MG63 (cell line): ENCODE results near the gene CNR2. TPM values are rescaled to one million over a fixed set of nuclear protein-coding genes. Genes with fewer than 3 reads are reported as not detected.
A peak's percentile ranks its signal among the peaks of the same experiment; 100 is the strongest.
"Not testable (repeated sequence)": the region's sequence is repeated elsewhere in the genome, so short reads cannot be mapped to it uniquely, and the experiment has no call there.

ENCODE experiments used
- DNase-seq: peaks from one replicate; pipeline ENCODE4 v3.0.0-alpha.2; 2020
- H3K27me3 ChIP-seq: fragments of 250-450 bp; sonication (Bioruptor Pico); 2 replicates; pipeline ENCODE4 v1.5.1; 2020; ENCODE audit warnings: mild to moderate bottlenecking, moderate library complexity
- H3K36me3 ChIP-seq: fragments of 250-450 bp; sonication (Bioruptor Pico); 2 replicates; pipeline ENCODE4 v1.5.1; 2020; ENCODE audit warnings: mild to moderate bottlenecking, moderate library complexity
- H3K4me3 ChIP-seq: fragments of 250-450 bp; sonication (Bioruptor Pico); 2 replicates; pipeline ENCODE4 v1.5.1; 2020; ENCODE audit warnings: mild to moderate bottlenecking, moderate library complexity
- H3K9me3 ChIP-seq: fragments of 250-450 bp; sonication (Bioruptor Pico); 2 replicates; pipeline ENCODE4 v1.5.1; 2020; ENCODE audit warnings: mild to moderate bottlenecking, moderate library complexity
- total RNA-seq: library from RNA; depleted of rRNA; stranded (reverse); fragments of >200 nt; shearing (Covaris generic); gene quantifications from 2 replicates; pipeline ENCODE4 v1.2.3, GENCODE V29; 2014; ENCODE audit warnings: low replicate concordance; rRNA removed

CNR2 gene
- not detected in 2 replicates for total RNA-seq

DNA sequence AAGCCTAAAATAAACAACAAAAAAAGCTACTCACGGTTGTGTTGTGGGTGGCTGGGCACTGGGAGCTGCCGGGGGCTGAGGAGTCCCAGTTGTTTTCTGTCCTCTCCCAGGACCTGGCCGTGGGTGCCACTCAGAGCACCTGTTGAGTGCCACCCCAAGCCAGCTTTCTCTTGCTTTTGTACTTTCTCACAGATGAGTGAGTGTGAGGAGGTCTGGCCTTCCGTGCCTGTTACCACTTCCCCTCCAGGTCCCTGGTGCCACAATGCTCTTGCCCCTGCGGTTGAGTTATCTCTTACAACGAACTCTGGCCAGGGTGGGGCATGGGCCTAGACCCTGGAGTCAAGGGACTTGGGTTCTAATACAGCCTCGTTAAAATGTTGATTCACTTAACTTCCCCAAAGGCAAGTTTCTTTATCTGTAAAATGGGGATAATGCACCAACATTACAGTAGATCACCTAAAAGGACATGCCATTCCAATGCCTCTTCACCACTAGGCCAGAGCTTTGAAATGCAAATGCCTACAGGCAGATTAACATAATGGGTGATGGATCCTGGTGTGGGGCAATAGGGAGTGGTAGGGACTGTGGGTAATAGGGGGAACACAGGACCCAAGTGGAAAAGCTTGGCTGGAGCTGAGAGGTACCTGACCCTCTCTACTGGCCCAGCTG is at the start of gene CNR2:
Gene CNR2, minus strand, starts transcription at position 151 of the 669 bp plus-strand sequence. CDS start 37,745 bp downstream, outside the sequence.
- DNase-seq, result no peak
- Histone ChIP-seq H3K9me3 (no peaks in the 10 kb centered on the region), H3K4me3 (no peak within 1 kb of the TSS), H3K36me3 (no peaks in the 10 kb centered on the region), H3K27me3 (no peaks in the 10 kb centered on the region)

DNA sequence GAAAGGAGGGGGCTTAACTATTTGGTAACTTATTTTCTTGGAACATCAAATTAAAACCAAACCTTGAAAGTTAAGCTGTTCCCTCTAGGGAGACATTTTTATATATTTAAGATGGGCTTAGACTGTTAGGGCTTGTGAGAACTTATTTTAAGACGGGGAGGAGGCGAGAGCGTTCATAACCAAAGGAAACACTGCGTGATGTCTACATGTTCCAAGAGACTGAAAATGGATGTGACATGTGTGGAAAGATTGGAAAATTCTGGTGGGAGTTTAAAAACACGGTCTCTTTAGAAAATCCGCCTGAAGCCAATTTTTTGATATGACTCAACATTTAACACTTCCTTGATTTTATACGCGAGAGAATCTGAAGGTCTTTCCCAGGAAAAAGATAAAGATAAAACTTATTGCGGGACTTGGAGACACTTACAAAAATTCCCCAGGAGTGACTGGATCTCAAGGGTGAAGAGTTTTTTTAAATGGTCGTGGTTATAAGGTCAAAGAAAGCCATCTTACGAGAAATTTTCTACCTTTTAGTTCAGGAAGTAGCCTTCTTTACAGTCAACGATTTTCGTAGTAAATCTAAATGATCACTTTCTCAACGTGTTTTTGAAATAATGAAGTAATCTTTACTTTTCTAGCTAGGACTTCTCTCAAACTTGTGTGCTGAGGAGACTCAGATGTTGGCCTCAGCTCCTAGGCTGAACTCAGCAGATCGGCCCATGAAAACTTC is 47.3 kb upstream of the CNR2 start:
- DNase-seq, result no peak
- no peaks in the 10 kb centered on the region for H3K9me3 ChIP-seq
- H3K27me3 ChIP-seq, result no peaks in the 10 kb centered on the region
- peaks cover 37% of the 10 kb centered on the region for H3K36me3 ChIP-seq
- peak overlapping the region; percentile 87 for H3K4me3 ChIP-seq

DNA sequence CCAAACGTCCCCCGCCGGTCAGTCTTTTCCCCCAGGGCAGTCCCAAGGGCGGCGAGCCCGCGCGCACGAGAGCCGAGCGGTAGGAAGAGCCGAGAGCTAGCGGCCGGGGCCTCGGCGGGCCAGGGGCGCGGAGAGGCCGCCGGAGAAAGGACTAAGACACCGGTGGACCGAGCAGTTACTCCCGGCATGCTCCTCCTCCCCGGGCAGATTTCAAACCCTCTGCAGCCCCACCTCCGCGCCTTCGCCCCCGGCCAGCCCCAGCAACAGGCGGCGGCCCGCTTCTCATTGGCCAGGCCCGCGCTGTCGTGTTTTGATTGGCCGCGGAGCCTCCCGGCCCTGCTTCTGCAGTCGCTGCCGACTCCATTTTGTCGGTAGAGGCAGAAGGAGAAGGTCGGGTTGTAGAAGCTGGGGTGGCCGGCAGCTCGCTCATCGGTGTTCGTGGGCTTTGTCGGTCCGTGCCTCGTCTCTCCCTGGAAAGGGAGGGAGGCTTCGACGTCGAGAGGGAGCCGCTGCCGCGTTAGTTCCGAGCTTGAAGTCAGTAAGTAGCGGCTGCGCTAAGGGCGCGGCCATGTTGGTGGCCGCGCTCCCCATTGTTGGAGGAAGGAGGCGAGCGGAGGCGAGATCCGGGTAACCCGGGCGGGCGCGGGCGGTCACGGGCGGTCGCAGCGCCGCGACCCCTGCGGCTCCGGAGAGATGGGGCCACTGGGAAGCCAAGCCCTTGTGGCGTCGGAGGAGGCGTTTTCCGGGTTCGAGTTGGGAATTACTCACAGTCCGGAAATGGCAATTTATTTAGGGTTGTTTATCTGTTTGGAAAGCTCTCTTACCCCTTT is 46.5 kb upstream of the CNR2 start, which contains the start of gene PNRC2:
Gene PNRC2, plus strand, starts transcription at position 368 of the 830 bp plus-strand sequence. CDS start 1,630 bp downstream, outside the sequence.
- H3K9me3 ChIP-seq, result no peaks in the 10 kb centered on the region
- no peaks in the 10 kb centered on the region for H3K27me3 ChIP-seq
- H3K4me3 ChIP-seq, result peak within 1 kb of the TSS; percentile 87

DNA sequence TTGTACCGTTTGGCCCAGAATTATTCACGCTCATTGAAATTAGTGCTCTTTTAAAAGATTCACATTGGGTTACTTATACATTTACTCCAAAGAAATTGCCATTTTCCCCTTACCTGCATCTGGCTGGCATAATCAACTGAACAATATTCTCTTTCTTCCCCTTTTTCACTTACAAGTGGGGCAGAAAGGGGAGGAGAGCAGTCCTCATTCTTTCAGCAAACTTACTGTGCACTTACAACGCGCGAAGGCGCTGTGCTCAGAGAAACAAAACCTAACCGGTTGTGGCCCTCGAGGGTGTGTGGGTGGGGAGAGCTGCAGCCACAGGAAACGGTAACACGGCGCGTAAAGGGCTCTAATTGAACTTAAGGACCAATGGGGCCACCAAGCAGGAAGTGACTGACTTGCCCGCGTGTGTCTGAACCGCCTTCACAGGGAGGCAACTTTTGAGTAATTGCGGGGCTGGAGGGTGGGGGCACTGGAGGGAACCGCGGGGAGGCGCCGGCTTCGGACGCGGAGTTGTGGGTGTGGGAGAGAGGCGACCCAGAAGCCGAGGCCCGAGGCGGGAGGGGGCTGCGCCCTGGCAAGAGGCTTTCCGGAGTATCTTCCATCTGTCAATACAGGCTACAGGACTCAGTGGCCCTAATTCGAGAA is 45.8 kb upstream of the CNR2 start:
- peaks cover 22% of the 10 kb centered on the region for H3K36me3 ChIP-seq
- H3K9me3 ChIP-seq, result no peaks in the 10 kb centered on the region
- DNase-seq, result peak; percentile 96
- H3K4me3 ChIP-seq, result peak overlapping the region; percentile 87
- no peaks in the 10 kb centered on the region for H3K27me3 ChIP-seq

More for the DNA sequence above, 46.5 kb upstream of the CNR2 start, which contains the start of gene PNRC2:
- DNase-seq, result peak; percentile 98
- H3K36me3 ChIP-seq, result peaks cover 30% of the 10 kb centered on the region

DNA sequence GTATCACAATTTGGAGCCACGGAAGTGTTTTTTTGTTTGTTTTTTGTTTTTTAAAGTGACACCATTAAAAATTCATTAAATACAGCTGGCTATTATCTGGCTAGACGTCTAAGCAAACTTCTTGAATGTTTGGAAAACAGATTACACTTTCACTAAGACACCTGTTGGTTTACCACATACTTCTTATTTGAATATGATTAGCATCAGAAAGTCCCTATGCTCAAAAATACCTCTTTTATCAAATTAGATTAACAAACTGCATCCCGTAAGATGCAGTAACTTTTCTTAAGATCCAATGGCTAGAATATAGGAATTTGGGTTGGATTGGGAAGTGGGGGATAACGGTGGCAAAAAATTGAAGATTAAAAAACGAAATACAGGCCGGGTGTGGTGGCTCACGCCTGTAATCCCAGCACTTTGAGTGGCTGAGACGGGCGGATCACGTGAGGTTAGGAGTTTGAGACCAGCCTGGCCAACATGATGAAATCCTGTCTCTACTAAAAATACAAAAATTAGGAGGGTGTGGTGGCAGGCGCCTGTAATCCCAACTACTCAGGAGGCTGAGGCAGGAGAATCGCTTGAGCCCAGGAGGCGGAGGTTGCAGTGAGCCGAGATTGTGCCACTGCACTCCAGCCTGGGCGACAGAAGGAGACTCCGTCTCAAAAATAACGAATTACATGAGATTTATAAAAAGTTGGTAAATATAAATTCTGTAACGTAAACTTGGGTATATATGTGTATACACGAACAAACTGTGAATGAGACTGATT is 45.1 kb upstream of the CNR2 start:
- Histone ChIP-seq H3K36me3 (peaks cover 15% of the 10 kb centered on the region), H3K4me3 (peak overlapping the region; percentile 87)
- H3K27me3 ChIP-seq, H3K9me3 ChIP-seq: not testable (repeated sequence)
- DNase-seq, result peak; percentile 7

DNA sequence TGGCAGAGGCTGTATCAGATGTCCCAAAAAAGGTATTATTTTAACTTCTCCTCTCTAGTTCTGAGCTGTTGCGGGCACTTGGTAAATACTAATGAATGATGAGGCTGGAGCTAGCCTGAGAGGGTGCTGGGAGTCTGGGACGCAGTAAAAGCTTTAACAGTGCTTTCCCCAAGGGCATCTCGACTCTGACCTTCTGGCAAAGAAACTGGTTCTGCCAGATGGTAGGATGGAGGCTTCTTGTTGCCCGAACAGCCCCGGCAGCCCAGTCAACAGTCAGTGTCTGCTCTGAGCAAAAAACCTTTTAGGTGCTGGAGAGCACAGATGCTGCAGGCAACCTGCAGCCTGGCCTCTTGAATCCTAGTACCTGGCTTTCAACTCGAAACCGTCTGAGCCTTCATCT is 43.9 kb upstream of the CNR2 start:
- DNase-seq, result no peak
- Histone ChIP-seq H3K4me3 (no peak overlapping the region), H3K27me3 (no peaks in the 10 kb centered on the region), H3K9me3 (no peaks in the 10 kb centered on the region), H3K36me3 (peaks cover 13% of the 10 kb centered on the region)

DNA sequence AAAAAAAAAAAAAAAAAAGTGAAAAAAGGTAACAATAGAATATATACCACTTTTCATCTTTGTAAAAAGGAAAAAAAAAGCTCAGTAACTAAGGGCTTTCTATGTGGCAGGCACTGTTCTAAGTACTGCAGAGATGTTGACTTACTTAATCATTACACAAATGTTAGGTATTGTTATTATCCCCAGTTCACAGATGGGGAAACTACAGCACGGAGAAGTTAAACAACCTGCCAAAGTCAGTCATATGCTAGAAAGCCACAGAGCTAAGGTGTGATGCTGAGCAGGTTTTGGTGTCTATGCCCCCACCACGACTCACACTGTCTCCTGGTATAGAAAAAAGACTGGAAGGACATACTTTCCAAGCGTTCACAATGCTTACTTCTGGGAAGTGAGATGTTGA is 39.9 kb upstream of the CNR2 start:
- Histone ChIP-seq H3K27me3 (no peaks in the 10 kb centered on the region), H3K36me3 (no peaks in the 10 kb centered on the region), H3K9me3 (no peaks in the 10 kb centered on the region), H3K4me3 (no peak overlapping the region)
- DNase-seq, result no peak

DNA sequence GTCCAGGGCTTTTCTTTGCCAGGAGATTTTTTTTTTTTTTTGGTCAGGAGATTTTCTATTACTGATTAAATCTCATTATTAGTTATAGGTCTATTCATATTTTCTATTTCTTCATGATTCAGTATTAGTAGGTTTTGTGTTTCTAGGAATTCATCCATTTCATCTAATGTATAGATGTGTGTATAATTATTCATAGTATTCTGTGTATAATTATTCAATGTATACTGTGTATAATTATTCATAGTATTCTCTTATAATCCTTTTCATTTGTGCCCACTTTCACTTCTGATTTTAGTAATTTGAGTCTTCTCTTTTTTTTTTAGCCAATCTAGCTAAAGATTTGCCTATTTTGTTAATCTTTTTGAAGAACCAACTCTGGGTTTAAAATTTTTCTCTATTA is 34.2 kb upstream of the CNR2 start:
- DNase-seq, result no peak
- peaks cover 4% of the 10 kb centered on the region; the same call in 1 of the 2 replicates for H3K9me3 ChIP-seq
- no peak overlapping the region for H3K4me3 ChIP-seq
- no peaks in the 10 kb centered on the region for H3K27me3 ChIP-seq
- no peaks in the 10 kb centered on the region for H3K36me3 ChIP-seq

DNA sequence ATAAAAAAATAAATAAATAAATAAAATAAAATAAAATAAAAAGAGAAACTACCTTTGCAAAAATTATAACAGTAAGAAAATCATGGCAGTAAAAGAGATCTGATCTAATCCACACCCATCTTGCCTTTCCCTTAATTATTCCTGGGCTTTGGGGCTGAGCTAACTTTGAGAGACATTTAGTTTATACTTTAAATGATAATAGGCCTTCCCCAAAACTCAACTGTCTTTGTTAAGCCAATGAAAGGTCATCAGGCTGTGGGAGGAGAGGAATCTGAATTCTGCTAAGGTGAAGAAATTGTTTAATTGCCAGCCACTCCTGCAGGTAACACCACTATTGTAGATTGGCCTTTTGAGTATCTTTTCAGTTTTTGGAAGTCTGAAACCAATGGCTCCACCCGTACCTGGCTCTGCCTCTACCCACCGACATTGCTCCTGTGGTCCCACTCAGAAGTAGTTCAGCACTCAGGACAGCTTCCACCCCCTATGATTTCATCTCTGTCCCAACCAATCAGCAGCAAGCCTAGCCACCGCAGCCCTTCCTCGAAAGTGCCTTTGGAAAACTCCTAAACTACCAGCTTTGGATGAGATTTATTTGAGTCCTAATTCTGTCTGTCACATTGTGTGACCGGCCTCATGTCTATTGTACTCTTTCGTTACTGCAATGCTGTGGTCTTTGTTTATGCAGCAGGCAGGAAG is 23.5 kb upstream of the CNR2 start:
- no peak for DNase-seq
- Histone ChIP-seq H3K4me3 (no peak overlapping the region), H3K9me3 (no peaks in the 10 kb centered on the region), H3K36me3 (no peaks in the 10 kb centered on the region), H3K27me3 (no peaks in the 10 kb centered on the region)

DNA sequence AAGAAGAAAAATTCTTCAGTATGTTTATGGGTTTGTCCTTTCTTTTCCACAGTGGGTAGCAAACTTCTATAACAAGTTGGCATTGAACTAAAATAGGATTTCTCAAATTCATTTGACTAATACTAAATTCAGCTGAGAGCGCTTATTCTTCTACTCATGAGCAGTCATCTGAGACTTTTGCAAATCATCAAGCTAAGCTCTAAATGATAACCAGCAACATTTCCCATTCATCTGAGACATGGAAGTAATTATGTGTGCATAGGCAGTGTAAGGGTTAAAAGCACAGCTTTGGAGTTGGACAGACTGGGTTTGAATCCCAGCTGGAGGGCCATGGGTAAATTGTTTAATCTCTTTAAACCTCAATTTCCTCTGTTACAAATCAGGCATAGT is 18.3 kb upstream of the CNR2 start:
- Histone ChIP-seq H3K9me3 (no peaks in the 10 kb centered on the region), H3K27me3 (no peaks in the 10 kb centered on the region), H3K4me3 (no peak overlapping the region), H3K36me3 (no peaks in the 10 kb centered on the region)
- no peak for DNase-seq

DNA sequence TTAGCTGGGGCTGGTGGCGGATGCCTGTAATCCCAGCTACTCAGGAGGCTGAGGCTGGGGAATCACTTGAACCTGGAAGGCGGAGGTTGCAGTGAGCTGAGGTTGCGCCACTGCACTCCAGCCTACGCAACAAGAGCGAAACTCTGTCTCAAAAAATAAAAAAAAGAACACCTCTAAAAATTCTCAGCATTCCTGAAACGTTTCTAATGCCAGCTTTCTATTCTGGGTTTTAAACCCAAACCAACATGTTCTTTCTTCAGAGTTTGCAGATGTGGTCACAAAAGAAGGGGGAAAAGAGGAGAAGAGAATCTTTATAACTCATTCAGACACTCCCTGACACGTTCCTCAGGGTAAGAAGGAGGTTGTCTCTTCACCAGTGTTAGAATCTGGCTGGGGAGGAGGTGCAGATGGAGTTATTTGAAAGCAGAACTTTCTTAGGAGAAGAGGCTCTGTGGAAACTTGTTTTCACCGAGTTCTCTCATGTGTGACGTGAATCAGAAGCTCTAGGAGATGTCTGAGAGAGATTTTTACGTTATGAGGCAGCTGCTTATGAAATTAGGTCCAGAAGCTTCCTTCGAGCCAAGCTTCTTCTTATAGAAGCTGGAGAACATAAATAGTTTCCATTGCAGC is 17.8 kb upstream of the CNR2 start:
- Histone ChIP-seq H3K27me3 (no peaks in the 10 kb centered on the region), H3K9me3 (no peaks in the 10 kb centered on the region), H3K36me3 (no peaks in the 10 kb centered on the region), H3K4me3 (no peak overlapping the region)
- no peak for DNase-seq

DNA sequence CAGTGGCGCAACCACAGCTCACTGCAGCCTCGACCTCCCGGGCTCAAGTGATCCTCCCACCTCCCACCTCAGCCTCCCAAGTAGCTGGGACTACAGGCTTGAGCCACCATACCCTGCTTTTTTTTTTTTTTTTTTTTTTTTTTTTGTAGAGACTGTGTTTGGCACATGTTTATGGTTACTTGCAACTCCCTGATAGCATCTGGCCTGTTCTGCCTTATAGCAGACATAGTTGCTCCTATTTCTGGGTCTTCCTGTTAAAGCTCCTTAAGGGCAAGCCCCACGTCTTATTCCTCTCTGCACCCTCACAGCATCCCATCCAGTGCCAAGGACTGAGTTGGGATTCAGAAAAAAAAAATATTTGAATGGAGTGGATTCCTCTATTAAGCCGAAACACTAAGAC is 17.1 kb upstream of the CNR2 start:
- Histone ChIP-seq H3K27me3 (no peaks in the 10 kb centered on the region), H3K9me3 (no peaks in the 10 kb centered on the region), H3K36me3 (no peaks in the 10 kb centered on the region), H3K4me3 (no peak overlapping the region)
- DNase-seq, result no peak

DNA sequence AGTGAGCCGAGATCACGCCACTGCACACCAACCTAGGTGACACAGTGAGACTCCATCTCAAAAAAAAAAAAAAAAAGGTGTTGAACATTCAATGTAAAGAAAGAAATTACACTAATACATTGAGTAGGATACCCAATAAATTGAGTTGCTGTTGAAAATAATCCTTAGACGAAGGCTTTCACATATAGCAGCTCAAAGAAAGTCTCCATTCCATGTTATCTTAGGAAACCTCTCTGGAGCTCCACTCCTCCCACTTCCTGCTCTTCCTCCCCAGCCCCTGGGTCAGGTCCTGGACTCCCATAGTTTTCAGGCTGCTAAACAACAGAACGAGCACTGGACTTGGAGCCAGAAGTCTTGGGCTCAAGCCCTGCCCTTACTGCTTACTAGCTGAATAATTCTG is 15.6 kb upstream of the CNR2 start:
- H3K36me3 ChIP-seq, result no peaks in the 10 kb centered on the region
- no peaks in the 10 kb centered on the region for H3K9me3 ChIP-seq
- no peaks in the 10 kb centered on the region for H3K27me3 ChIP-seq
- H3K4me3 ChIP-seq, result no peak overlapping the region
- no peak for DNase-seq

DNA sequence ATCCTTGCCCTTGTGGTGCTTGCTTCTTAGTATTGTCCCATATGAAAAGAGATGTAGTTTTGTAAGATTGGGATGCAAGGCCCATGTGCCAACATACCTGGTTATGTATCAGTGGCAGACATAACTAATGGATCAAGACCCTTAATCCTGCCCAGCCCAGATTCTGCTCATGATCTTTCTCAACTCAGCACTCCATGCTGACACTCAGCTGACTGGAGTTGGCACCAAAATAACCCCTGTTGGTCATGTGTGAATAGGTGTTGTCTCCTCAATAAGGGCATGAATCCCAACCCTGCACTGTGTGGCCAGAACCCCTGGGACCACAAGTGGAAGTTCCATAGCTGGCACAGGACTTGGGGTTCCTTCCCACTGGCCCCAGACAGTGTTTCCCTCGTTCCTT is 13.9 kb upstream of the CNR2 start:
- Histone ChIP-seq H3K36me3 (no peaks in the 10 kb centered on the region), H3K9me3 (no peaks in the 10 kb centered on the region), H3K4me3 (no peak overlapping the region), H3K27me3 (no peaks in the 10 kb centered on the region)
- no peak for DNase-seq

DNA sequence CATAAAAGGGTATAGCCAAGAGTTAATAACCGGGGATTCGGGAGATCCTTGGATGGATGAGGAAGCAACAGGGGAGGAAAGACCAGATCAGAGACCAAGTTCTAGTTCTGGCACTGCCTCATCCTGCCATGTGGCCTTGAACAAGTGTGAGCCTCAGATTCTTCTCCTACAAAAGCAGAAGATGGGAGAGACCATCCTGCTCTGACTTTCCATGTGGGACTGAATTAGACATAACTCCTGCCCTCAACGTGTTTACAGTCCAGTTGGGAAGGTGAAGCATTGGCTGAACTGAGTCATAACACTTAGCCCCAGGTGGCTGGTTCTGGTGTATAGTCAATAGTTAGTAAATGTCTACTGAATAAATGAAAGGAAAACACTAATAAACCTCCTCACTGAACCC is 12.1 kb upstream of the CNR2 start:
- DNase-seq, result no peak
- H3K36me3 ChIP-seq, result no peaks in the 10 kb centered on the region
- H3K4me3 ChIP-seq, result no peak overlapping the region
- H3K27me3 ChIP-seq, result no peaks in the 10 kb centered on the region
- H3K9me3 ChIP-seq, result no peaks in the 10 kb centered on the region
